Activated CD8-positive, alpha-beta memory T cell treated with anti-CD3 and anti-CD28 coated beads, Interleukin-2, amount 50 U/mL, for 24 hours (primary cell): ENCODE measurements around the gene HMG20B.

Source experiments
- DNase-seq: peaks from one replicate; pipeline ENCODE4 v3.0.0-alpha.2; 2020; ENCODE audit errors: extremely low read depth

HMG20B gene

DNA sequence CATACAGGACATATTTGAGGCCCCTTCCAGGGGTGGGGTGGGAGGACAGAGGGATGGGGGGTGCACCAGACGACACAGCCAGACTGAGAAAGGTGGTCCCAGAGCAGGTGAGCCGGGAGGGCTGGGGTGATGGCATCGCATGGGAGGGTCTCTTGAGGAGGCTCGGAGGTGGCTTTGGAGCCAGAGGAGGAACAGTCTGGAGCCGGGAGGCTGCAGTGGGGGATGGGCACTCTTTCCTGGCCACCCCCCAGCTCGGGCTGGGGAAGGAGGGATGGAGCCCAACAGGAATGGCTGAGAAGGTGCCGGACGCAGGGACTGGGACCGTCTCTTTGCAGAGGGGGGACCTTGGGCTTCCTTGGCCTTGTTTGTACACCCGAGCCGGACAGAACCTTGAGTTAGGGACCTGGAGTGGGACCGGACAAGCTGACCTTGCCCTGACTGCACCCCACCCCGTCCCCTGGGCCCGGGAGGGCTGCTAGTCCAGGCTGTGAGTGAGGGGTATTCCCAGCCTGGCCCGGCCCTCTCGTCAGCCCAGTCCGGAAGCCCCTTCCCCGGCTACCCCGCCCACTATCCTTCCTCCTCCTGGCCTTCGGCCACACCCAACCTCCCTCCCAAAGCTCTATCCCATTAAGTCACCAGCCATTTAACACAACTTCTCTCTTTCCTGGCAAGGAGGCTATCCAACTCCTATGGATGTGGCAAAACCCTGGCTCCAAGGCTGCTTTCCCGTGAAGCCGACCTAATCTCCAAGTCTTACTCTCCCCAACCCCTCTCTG is 34.7 kb downstream of the HMG20B start:
- DNase-seq: no peak

DNA sequence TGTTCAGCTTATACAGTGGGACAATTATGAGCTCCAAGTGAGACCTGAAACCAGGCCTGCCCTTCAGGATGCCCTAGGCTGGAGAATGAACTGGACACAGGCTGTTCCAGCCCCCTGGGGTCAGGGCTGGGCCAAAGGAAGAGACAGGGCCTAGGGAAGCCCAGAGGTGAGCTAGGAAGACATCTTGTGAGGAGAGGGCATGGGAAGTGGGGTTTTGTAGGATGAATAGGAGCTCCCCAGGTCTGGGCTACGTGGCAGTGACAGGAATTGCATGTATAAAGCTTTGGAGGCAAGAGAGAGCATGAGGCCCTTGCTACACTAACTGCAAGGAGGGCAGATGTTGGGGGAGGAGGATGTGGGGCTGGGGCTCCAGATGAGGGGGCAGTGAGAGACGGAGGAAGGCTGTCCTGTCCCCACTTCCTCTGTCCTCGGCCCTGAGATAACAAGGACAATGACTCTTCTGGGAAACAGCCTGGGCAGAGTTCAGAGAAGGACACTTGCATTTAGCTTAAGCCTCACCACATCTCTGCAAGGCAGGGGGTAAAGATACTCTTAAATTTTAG is 35.4 kb downstream of the HMG20B start:
- DNase-seq: no peak

DNA sequence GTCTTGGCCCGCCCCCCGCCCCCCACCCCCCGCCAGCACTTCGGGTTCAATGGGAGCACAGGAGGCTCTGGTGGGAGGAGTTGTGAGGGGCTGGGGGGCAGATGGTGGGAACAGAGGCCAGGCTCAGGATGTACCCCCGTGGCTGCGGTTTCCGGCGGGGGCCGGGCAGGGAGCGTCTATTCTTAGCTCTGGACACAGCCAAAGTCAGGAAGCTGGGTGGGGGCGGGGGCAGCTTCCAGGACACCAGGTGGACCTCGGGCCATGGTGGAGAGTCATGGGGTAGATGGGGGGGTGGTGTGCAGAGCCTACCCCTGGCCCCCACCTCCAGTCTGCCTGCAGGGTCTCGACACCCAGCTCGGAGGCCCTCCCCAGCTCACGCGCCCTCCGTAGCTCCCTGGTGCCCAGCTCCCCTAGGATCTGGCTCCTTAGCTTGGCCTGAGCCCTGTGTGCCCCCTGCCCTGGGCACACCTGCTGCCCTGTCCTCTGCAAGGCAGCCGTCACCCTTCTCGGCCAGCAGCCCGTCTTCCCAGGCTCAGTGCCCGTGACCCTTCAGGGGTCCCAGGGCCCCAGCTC is 36.1 kb downstream of the HMG20B start:
- no peak for DNase-seq

DNA sequence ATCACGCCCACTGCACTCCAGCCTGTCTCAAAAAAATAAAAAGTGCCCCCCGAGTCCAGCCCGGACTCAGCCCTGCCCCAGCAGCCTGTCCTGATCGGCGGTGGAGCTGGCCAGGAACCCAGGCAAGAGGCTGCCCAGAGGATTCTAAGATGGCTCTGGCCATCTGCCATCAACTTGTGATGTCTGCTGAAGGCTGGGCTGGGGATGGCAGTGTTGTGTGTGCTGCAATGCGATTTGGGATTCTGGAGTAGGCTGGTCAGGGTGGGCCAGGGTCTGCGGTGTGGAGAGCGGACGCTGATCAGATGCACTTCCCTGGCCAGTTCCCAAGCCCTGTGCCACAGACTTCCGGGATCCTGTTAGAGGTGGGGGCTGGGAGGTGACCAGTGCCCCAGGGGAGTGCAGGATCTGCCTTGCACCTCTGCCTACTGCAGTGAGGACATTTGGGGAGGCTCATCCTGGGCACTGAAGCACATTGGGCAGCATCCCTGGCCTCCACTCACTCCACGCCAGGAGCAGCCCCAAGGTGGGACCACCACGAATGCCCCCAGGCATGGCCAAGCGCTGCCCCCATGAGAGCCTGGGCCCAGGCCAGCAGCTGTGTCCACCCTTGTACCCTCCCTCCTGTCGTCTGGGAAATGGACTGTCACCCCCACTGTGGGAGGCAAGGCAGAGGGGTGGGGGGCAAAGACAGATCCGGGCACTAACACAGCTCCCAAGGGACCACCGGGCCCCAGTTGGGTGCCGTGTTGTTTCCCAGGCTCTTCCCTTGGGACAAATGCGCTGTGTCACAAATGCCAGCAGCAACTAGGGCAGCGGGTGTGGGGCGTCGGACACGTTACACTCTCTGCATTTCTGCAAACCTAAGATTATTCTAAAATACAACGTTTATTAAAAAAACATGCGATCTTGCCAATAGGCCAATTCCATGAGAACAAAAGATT is 37.3 kb downstream of the HMG20B start:
- DNase-seq: no peak

DNA sequence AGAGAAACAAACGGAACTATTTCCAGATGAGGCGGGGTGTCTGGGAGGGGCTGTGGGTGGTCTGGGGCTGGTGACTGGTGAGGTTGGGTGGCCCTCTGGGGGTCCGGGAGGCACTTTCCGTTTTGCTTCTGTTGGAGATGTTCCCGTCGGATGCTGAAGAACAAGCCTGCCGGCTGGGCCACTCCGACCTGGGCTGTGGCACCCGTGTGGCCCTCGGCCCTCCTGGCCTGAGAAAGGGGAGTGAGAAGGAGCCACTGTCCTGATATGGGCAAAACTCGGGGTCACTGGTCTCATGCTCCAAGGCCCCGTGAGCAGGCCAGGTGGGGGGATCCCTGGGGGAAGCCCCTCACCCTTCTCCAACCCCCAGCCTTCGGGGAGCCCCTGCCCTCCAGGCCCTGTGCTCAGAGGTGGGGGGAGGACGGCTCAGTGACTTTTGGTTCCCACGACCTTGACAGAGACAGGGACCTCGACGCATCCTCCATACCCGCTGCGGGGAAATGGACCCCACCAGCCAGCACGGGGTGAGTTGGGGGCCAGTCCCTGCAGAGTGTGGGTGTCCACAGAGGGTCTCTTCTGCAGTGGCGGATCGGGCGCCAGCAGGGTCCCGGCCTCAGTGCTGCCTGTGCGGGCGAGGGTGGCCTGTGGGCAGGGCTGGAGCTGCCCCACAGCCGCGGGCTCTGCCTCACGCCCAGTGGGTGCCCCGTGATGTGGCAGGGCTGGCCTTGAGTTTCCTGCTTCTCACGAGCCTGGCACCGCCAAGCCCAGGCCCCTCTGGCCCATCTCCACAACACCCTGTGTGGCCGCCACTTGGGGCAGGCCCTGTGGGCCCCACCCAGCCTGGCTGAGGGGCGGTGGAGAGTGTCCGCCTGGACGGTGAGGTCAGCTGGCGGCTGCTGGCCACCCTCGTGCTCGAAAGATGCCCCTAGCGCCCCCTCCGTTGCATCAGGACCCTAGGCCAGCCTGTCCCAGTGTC is 38.3 kb downstream of the HMG20B start:
- DNase-seq: no peak

DNA sequence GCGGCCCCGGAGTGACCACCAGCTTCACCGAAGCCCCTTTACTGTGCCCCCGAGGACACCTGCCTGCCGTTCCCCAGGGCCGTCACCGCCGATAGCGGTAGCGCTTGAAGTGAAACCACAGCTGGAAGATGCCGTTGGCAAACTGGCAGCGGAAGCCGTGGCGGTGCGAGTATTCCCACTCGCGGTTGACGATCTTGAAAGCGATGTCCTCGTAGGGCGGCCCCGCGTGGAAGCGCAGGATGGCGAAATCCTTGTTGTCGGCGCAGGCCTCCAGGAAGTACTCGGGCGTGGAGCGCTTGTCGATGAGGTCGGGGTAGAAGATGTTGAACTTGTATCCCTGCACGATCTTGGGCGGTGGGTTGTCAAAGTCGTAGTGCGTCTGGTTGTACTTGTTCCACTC is 39.1 kb downstream of the HMG20B start:
- DNase-seq: no peak

DNA sequence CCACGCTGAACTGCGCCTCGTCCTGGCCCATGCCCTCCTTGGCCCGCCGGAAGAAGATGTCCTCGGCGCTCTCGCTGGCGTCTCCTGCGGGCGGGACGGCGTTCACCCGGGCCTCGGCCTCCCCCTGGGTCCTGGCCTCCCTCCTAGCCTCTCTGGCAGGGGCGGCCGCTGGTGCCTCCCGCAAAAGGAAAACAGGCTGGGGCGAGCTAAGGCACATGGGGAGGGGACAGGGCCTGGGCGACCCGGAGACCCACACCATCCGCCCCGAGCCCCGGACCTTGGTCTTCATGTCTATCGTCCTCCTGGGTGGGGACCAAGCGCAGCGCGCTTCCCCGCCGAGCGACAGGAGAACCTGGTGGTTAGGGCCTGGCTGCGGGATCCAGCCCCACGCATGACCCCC is 39.6 kb downstream of the HMG20B start:
- no peak for DNase-seq

DNA sequence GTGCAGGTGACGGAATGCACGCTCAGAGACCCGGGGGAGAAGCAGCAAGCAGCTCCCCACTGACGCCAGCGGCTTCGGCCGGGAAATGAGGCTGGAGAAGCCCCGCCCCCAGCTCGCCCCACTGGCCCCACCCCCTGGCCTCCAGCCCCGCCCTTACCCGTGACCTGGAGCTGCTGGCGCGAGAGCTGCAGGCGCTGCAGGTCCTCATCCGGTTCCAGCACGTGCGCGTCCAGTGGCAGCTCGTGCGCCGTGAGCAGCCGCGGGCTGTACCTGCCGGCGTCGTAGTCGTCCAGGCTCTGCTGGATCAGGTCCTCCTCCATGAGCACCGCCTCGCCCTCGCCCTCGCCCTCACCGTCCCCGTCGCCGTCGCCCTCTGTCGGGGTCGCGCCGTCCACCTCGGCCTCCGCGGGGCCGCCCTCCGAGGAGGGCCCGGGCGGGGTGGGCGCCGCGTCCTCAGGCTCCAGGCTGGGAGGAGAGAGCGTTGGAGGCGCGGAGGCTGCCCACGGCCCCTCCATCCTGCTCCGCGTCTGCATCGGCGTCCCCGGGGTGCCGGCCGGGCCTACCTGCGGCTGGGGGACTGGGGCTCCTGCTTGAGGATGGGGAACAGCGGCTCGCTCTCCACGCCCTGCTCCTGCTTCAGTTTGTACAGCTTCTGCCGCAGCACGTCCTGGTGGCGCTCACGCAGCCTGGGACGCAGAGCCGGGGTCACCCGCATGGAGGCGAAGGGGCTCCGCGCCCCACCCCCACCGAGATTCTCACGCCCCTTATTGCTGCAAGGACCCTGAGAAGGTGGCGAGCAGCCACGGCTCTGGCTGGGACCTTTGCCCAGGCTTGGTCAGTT is 40.4 kb downstream of the HMG20B start:
- DNase-seq: no peak

DNA sequence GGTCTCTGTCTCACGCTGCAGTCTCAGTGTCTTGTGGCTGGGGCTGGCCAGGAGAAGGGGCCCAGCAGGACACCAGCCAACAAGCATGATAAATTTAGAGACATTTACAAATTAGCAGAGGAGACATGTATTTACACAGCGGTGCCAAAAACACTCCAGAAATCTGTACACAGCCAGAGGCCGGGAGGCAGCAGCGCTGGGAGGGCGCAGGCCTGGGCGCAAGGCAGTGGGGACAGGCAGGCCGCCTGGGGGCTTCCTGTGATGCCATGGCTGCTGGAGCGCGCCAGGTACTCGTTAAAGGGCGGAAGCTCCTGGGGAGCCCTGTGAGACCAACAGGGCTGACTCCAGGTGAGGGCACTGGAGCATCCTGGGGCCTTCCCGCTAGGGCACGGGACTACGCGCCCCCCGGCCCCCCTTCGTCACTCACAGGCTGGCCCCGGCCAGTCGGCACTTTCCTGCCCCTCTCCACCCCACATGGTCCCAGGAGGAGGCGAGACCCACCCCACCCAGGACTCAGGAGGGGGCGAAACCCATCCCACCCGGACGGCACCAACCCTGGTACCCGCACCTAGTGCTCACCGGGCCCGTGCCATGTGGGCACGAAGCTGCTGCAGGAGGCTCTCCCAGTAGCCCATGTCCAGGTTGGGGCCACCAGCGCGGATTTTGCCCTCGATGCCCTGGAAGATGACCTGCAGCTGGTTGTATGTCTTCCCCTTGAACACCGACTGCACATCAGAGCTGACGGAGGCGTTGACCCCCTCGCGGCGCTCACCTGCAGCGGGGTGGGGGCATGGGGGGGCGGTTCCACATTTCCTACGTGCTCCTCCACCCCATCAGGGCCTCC is 41.3 kb downstream of the HMG20B start:
- DNase-seq: no peak

DNA sequence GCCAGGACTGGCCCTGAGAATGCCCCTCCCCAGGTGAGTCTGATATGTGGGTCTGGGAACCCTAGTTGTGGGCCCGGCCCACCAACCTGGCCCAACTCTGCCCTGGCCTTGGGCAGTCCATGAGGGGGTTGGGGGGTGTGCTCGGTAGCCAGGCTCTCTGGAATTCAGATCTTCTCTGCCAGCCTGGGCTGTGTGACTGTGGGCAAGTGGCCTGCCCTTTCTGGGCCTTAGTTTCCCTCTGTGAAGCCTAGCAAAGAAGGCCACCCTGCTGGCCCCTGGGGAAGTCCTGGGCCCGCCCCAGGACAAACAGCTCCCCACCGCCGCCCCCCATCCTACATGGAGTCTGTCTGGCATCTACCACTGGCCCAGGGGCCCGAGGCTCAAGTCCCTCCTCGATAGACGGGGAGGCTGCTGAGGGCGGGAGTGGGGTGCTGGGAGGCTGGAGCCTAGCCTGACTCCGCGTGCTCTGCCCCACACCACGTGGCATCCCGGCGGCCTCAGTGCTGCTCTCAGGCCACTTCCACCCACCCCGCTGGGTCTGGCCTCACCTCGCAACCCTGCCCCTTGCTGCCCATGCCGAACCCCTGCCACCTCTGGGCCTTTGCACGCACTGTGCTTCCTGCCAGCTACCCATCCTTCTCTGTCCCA is 42.2 kb downstream of the HMG20B start:
- no peak for DNase-seq

DNA sequence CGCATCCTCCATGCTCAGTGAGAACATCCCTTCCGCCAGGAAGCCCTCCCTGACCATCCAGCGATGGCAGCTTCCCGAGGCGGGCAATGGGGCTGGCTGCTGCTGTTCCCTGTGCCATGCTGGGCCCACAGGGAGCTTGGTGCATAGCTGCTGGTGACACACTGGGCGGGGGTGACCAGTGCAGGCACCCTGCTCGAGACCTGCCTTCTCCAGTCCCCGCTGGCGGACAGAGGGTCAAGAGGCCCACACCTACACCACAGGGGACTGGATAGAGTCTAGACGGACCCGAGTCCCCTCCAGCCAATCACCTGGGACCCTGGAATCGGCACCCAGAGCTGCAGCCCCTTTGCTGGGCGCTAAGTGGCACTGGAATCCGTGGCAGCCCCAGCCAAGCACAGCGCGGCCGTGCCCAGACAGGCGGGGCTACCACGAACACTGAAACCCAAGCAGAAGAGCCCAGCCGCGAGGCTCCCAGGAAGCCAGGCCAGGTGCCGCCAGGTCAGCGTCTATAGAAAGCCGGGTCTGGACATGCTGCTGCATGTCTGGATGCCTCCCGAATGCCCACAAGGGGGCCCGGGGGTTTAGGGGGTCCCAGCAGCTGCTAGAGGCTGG is 42.9 kb downstream of the HMG20B start:
- DNase-seq: no peak

DNA sequence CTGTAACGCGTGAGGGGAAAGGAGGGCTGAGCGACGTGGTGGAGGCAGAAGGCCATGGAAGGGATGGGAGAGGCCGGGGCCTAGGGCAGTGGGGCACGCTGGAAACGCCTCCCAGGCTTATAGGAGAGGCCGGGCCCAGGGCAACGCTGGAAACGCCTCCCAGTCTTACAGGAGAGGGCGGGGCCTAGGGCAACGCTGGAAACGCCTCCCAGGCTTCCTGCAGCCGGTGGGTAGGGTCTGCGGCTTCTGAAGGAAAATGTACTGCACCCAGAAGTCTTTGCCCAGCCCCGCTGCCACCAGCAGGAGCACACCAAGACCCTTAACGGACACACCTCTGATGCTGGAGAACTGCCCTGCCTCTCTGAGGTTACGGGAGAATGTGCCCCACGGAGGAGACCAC is 44.7 kb downstream of the HMG20B start:
- DNase-seq: no peak

DNA sequence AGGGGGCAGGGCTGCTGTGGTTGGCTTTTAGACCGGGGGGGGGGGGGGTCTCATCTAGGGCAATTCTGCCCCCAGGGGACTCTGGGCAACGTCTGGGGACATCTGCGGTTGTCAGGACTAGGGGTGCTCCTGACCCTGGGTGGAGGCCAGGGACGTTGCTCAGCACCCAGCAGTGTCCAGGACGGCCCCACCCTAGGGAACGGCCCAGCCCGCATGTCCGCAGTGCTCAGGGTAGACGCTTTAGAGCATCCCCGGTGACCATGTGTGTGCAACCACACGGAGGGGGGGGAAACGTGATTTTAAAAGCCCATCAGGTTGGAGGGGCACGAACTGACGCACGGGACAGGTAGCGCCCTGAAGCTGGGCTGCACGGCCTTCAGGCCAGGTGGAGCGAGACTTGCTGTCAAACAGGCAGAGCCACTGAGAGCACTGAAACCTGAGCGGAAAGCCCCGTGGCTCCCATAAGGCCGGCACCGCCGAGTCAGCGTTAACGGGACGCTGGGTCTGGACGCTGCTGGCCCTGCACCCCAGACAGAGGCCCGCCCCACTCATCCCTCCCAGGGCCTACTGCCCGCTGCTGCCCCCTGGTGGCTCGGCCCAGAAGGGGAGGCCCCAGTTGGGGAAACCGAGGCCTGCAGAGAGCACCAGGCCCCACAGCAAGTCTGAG is 45.5 kb downstream of the HMG20B start:
- no peak for DNase-seq

DNA sequence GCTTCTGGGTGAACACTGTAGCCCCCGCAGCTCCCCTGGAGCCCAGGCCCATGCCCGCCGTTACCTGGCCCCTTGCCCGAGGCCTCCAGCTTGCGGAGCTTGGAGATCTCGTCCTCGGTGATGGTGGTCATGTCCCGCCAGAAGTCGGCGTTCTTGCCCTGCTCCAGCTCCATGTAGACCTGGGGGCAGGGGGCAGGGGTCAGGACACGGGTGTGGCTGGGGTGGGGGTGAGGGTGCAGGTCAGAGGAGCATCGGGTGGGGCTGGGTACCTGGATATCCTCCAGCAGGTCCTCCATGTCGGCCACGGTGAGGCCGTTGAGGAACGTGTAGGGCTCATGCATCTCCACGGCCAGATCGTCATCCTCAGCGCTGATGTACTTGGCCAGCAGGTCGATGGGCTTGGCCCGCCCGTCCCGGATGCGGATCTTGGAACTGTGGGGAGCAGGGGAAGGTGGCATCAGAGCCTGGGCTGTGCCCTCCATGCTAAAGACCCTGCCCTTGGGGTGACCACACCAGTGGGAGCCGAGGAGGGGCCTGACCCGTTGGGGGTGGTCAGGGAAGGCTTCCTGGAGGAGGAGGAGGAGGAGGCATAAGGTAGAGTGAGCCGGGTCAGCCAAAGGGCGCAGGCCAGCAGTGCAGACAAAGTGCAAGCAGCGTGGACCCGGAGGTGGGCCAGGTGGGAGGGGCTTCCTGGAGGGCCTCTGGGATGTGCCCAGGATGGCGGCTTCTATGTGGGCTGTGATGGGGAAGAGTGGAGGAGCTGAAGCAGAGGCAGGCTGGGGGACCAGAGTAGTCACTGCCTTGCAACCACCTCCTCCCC is 46.3 kb downstream of the HMG20B start:
- no peak for DNase-seq

DNA sequence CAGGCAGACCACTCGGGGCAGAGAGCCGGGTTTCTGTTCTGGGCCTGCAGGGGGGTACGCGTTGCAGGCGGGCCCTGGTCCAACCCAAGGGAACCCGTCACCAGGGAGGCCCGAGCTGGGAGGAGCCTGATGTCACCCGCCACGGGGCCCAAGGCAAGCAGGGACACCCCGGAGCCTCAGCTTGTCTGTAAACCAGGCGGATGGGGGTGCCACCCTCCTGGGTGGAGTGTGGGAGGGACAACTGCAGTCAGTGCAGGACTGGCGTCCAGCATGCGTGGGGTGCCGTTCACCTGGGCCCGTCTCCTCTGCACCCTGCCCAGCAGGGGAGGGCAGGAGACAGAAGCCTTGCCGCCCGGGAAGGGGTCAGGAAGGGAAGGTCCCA is 46.9 kb downstream of the HMG20B start:
- DNase-seq: no peak

DNA sequence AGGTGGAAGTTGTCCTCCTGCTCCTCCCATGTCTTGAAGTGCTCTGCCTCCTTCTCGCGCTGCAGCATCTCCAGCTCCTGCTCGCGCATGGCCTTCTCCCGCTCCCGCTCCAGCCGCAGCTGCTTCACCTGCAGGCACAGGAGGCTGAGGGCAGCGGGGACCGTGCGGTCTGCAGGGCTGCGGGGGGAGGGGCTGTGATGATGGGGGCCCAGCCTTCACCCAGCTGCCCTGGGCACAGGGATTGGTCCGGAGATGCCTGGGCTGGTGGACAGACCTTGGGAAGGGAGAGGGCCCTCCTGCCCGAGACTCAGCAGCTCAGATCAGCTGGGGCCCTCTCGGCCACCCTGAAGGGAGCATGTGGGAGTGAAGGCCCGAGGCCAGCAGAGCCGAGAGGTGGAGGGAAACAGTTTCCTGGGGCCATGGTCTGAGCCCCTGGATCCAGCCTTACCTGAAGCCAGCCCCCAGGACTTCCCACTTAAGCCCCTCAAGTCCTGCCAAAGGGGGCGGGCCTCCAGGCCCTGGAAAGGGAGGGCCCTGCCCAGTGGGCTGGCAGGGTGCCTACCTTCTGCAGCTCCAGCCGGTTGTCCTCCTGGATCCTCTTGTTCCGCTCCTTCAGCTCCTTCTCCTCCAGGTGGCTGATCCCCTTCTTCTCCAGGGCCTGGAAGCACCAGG is 47.5 kb downstream of the HMG20B start:
- DNase-seq: no peak
